Breast epithelium (tissue), 3 donors: ENCODE results near the gene RAD51D.

Experiments used
- POLR2A ChIP-seq: fragments of 450-650 bp; IDR thresholded peaks from one replicate; pipeline ENCODE4 v1.6.1; 2016; ENCODE audit warnings: antibody characterized with exemption, mild to moderate bottlenecking, moderate library complexity
- POLR2AphosphoS5 ChIP-seq, 3 donors: sonication (generic); formaldehyde crosslinking; IDR thresholded peaks; one replicate each; pipeline ENCODE4 v1.6.1; 2017; ENCODE audit warnings: antibody characterized with exemption in 3 of 3

DNA sequence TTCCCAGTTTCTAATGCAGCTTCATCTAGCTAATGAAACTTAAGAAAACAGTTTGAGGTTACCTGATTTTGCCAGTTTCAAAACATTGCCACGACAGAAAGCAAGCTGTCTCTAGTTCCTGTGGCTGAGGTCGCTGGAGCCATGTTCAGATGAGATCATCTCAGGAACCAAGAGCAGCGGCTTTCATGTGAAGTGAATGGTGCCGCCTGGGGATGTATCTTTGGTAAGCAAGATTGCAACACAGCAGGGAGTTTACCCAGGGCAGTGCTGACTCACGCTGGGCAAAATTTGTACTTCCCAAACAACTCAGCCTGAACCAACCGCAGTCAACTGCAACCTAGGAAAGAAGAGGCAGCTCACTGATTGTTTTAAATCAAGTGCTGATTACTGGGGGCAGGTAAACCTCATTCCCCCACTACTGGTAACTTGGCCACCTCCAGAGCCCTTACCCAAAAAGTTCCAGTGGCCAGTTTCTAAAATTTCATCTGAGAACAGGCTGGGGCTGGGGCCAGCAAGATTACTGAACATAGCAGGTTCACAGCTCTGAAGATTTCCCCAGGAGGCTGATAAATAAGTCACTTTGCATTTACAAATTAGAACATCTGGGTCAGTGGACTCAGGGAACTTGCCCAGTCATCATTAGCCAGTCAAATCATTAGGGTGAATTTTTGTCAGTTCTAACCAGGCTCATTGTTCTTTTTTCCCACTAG, 56.0 kb downstream of the RAD51D start, which contains the start of gene RFFL:
- TF ChIP-seq POLR2AphosphoS5 (IDR thresholded peaks at IDR 0.05): peak; percentile 79 to 89 (median 84)
- no peak for TF ChIP-seq POLR2A
